ENCODE results near the gene FBXL7.

GRCh38 chr5:15902066-15902465, 402.1 kb downstream of the FBXL7 start:
- TF ChIP-seq, protein P1, sequence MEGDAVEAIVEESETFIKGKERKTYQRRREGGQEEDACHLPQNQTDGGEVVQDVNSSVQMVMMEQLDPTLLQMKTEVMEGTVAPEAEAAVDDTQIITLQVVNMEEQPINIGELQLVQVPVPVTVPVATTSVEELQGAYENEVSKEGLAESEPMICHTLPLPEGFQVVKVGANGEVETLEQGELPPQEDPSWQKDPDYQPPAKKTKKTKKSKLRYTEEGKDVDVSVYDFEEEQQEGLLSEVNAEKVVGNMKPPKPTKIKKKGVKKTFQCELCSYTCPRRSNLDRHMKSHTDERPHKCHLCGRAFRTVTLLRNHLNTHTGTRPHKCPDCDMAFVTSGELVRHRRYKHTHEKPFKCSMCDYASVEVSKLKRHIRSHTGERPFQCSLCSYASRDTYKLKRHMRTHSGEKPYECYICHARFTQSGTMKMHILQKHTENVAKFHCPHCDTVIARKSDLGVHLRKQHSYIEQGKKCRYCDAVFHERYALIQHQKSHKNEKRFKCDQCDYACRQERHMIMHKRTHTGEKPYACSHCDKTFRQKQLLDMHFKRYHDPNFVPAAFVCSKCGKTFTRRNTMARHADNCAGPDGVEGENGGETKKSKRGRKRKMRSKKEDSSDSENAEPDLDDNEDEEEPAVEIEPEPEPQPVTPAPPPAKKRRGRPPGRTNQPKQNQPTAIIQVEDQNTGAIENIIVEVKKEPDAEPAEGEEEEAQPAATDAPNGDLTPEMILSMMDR (IDR thresholded peaks at IDR 0.05; ENCODE audit: low read length): no peak
- TF ChIP-seq EZH2 (IDR thresholded peaks at IDR 0.05; ENCODE audit: borderline replicate concordance, low read length): no peak
